WTC11 (cell line): ENCODE results near the gene TOM1L2.

ENCODE experiments used
- CTCF ChIP-seq: fragments of 200-600 bp; IDR thresholded peaks from 2 replicates; pipeline ENCODE4 v1.8.0; 2022; ENCODE audit warnings: antibody characterized with exemption
- PREB ChIP-seq: sonication (generic); formaldehyde crosslinking; IDR thresholded peaks from 2 replicates; pipeline ENCODE4 v1.8.1; 2022; ENCODE audit warnings: mild to moderate bottlenecking, missing genetic modification reagents, moderate library complexity, borderline replicate concordance
- SP1 ChIP-seq: sonication (generic); formaldehyde crosslinking; conservative IDR thresholded peaks from 2 replicates; pipeline ENCODE4 v1.8.1; 2022; ENCODE audit warnings: missing genetic modification reagents

- TF ChIP-seq CTCF (no peak), SP1 (CRISPR knock-in tag) (no peak), PREB (no peak)
Observed at GRCh38 chr17:17957584-17957916, 14.7 kb downstream of the TOM1L2 start.
